Nephron (organoid): Measurements from ENCODE around the gene FIGLA.

Experiments
- H3K27ac Mint-ChIP-seq, 3 experiments: 2 replicates each; pipeline ENCODE4 v1.8.0; 2020; ENCODE audit warnings: mixed read lengths in 3 of 3, mild to moderate bottlenecking in 2 of 3, moderate library complexity in 1 of 3
- H3K27me3 Mint-ChIP-seq: 2 replicates; pipeline ENCODE4 v1.8.0; 2021; ENCODE audit warnings: low read depth, mild to moderate bottlenecking, moderate library complexity, mixed read lengths
- H3K36me3 Mint-ChIP-seq: 2 replicates; pipeline ENCODE4 v1.8.0; 2020; ENCODE audit warnings: low read depth, mixed read lengths
- H3K4me1 Mint-ChIP-seq: 2 replicates; pipeline ENCODE4 v1.8.0; 2020; ENCODE audit warnings: mixed read lengths
- H3K4me3 Mint-ChIP-seq, 3 experiments: 2 replicates each; pipeline ENCODE4 v1.8.0; 2020; ENCODE audit warnings: mild to moderate bottlenecking in 3 of 3, mixed read lengths in 3 of 3, moderate library complexity in 2 of 3
- H3K9me3 Mint-ChIP-seq: 2 replicates; pipeline ENCODE4 v1.8.0; 2020; ENCODE audit warnings: mixed read lengths
- TF ChIP-seq, protein P1 (sequence below), 3 experiments: fragments of 200-600 bp; sonication (generic); IDR thresholded peaks; one replicate each; pipeline ENCODE4 v1.5.0; 2021; ENCODE audit warnings: antibody characterized with exemption in 3 of 3; ENCODE audit not compliant: unreplicated experiment in 3 of 3

The FIGLA gene

DNA sequence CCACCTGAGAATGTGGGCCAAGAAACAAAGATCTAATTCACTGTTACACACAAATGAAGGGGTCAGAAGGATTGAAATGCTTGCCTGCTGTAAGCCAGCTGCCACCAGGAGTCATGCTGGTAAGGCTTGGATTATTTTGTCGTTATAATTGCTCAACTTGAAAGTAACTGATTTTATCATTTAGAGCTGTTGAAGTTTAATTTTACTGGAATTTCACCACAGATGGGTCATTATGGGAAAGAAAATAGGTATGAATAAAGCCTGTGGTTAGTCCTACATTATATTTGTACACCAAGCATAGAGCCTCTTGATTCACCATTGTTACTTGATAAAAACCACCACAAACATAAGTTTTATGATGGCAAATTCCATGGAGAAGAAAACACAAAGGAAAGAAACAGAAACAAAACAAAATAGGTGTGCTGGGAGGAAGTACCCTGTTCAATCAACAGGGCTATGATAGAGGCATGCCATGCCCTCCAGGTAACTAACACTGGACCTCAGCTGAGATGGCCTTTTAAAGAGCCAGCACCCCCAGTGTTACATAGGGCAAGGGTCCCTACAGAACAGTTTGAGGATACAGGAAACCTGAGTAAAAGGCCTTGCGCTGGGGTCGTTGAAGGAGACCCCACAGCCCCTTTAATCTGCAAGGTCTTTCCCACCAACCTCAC is 27.0 kb upstream of the FIGLA start:
- TF ChIP-seq, protein P1, sequence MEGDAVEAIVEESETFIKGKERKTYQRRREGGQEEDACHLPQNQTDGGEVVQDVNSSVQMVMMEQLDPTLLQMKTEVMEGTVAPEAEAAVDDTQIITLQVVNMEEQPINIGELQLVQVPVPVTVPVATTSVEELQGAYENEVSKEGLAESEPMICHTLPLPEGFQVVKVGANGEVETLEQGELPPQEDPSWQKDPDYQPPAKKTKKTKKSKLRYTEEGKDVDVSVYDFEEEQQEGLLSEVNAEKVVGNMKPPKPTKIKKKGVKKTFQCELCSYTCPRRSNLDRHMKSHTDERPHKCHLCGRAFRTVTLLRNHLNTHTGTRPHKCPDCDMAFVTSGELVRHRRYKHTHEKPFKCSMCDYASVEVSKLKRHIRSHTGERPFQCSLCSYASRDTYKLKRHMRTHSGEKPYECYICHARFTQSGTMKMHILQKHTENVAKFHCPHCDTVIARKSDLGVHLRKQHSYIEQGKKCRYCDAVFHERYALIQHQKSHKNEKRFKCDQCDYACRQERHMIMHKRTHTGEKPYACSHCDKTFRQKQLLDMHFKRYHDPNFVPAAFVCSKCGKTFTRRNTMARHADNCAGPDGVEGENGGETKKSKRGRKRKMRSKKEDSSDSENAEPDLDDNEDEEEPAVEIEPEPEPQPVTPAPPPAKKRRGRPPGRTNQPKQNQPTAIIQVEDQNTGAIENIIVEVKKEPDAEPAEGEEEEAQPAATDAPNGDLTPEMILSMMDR (IDR thresholded peaks at IDR 0.05; ENCODE audit: unreplicated experiment in 3 of 3) = no peak

DNA sequence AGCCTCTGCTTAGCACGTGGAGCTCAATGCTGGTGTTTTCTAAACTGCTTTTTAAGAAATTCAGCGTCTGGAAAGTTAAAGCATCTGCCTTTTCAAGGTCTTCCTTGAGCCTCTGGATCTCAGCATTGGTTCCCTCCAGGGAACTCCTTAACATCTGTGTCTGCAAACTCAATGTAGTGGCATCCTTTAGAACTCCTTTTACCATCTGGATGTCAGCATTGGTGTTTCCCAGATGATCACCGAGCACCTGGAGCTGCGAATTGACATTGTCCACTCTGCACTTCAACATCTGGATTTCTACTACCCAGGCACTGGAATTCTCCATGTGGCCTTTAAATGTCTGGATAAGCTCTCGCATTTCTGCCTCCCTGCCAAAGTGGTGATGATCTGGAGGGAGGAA is 26.3 kb upstream of the FIGLA start:
- Mint-ChIP-seq H3K27ac (no peak overlapping the region), H3K9me3 (no peaks in the 10 kb centered on the region), H3K4me1 (no peaks in the 10 kb centered on the region), H3K36me3 (no peaks in the 10 kb centered on the region), H3K4me3 (no peak overlapping the region), H3K27me3 (peaks cover 32% of the 10 kb centered on the region)
- TF ChIP-seq, protein P1 (IDR thresholded peaks at IDR 0.05; ENCODE audit: unreplicated experiment in 3 of 3) = no peak

More for the DNA sequence above, 27.0 kb upstream of the FIGLA start:
- H3K4me3 Mint-ChIP-seq = no peak overlapping the region
- no peaks in the 10 kb centered on the region for H3K36me3 Mint-ChIP-seq
- H3K9me3 Mint-ChIP-seq = no peaks in the 10 kb centered on the region
- no peaks in the 10 kb centered on the region for H3K4me1 Mint-ChIP-seq
- H3K27ac Mint-ChIP-seq = no peak overlapping the region
- peaks cover 28% of the 10 kb centered on the region for H3K27me3 Mint-ChIP-seq

DNA sequence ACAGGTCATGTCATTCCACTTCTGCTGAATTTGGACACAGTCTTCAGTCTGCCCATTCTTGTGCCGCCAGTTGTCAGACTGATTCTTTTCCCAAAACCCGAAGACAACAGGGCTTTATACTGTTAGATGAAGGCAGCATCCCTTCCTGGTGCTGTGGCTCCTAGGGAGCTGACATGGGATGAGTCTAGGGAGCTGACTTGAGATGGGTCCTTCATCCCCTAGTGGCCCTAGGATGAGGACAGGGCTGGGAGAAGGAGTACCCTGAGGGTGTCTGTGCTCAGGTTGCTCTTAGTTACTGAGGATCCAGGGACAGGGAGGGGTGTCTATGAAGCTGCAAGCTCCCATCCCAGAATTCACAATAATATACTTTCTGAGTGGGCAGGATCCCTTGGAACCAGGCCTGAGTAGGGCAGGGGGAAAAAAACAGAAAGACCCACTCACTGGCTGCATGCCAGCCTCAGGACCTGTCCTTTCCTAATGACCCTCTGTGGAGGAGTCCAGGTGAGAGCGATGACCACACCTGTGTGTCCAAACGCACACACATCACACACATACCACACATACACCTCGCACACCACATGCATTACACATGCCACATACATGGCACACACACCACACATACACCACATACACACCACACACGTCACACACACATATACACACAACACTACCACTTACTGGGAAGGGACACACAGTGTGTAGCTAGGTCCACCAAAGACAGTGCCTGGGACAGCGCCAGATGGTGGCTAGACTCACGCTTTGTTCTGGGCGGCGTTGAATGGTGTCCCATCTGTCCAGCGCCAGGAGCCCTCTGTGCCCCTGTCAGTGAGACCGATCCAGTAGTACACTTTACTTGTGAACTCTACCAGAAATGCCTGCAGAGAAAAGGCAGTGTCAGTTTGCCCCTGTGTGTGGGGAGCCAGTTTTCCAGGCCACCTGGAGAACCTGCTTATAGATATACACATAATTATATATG is 18.8 kb upstream of the FIGLA start:
- Mint-ChIP-seq H3K4me3 (no peak overlapping the region), H3K36me3 (no peaks in the 10 kb centered on the region), H3K27ac (no peak overlapping the region), H3K27me3 (peaks cover 37% of the 10 kb centered on the region), H3K9me3 (no peaks in the 10 kb centered on the region), H3K4me1 (no peaks in the 10 kb centered on the region)
- TF ChIP-seq, protein P1 (IDR thresholded peaks at IDR 0.05; ENCODE audit: unreplicated experiment in 3 of 3) = no peak

DNA sequence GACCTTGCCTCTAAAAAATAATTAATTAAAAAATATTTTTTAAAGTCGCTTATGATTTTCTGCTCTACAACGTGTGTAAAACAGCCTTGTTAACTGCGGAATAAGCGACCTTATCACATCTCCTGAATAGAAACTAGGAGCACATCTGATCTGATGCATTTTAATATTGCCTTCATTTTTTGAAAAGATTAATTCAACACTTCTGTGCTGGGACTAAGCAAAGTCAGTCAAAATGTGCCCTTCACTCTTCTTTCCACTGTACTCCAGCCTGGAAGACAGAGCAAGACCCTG is 17.3 kb upstream of the FIGLA start:
- no peak overlapping the region for H3K27ac Mint-ChIP-seq
- no peaks in the 10 kb centered on the region for H3K4me1 Mint-ChIP-seq
- H3K27me3 Mint-ChIP-seq = peaks cover 36% of the 10 kb centered on the region
- H3K4me3 Mint-ChIP-seq = no peak overlapping the region
- TF ChIP-seq, protein P1 (IDR thresholded peaks at IDR 0.05; ENCODE audit: unreplicated experiment in 3 of 3) = no peak
- H3K9me3 Mint-ChIP-seq = no peaks in the 10 kb centered on the region
- no peaks in the 10 kb centered on the region for H3K36me3 Mint-ChIP-seq

DNA sequence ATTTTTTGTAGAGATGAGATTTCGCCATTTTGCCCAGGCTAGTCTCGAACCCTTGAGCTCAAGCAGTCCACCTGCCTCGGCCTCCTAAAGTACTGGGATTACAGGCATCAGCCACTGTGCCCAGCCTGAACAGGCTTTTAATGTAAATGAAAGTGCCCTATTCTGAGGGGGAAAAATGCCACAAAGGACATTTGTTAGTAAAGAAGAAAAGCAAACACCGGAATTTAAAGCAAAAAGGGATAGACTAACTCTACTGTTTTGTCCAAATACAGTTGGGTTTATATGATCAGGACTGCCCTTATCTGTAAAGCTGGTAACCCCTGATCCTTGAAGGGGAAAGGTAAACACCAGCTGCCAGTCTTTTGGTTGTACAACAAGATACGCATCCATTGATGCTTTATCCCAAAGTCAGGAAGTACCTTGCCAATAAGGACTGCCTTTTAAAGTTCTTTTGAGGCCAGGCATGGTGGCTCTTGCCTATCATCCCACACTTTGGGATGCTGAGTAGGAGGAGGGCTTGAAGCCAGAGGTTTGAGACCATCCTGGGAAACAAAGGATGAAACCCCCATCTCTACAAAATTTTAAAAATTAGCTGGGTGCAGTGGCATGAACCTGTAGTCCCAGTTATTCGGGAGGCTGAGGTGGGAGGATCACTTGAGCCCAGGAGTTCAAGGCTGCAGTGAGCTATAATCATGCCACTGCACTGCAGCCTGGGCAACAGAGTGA is 16.8 kb upstream of the FIGLA start:
- Mint-ChIP-seq H3K27me3 (peaks cover 35% of the 10 kb centered on the region), H3K9me3 (no peaks in the 10 kb centered on the region), H3K36me3 (no peaks in the 10 kb centered on the region), H3K4me1 (no peaks in the 10 kb centered on the region), H3K27ac (no peak overlapping the region), H3K4me3 (no peak overlapping the region)
- TF ChIP-seq, protein P1 (IDR thresholded peaks at IDR 0.05; ENCODE audit: unreplicated experiment in 3 of 3) = no peak
